ACC112 (cell line): ENCODE data around the gene SLC25A31.
A peak's percentile ranks its signal among the peaks of the same experiment; 100 is the strongest.

Experiments
- H2AFZ ChIP-seq: fragments of 200-600 bp; sonication (generic); one replicate; pipeline ENCODE4 v1.6.0; 2017; ENCODE audit warnings: antibody characterized with exemption, low read length; ENCODE audit not compliant: unreplicated experiment
- H3K27ac ChIP-seq: fragments of 200-600 bp; sonication (generic); 2 replicates; pipeline ENCODE4 v1.5.1; 2014; ENCODE audit warnings: low read depth, mild to moderate bottlenecking, antibody characterized with exemption, low read length, moderate library complexity
- H3K27me3 ChIP-seq: fragments of 200-600 bp; sonication (generic); 2 replicates; pipeline ENCODE4 v1.6.1; 2014; ENCODE audit warnings: mild to moderate bottlenecking, antibody characterized with exemption, low read length, moderate library complexity, mixed read lengths; ENCODE audit not compliant: insufficient read depth
- H3K36me3 ChIP-seq: fragments of 200-600 bp; sonication (generic); 2 replicates; pipeline ENCODE4 v1.6.1; 2016; ENCODE audit warnings: mild to moderate bottlenecking, antibody characterized with exemption, low read length, moderate library complexity, mixed read lengths; ENCODE audit not compliant: insufficient read depth
- H3K4me1 ChIP-seq: fragments of 200-600 bp; sonication (generic); one replicate; pipeline ENCODE4 v1.6.1; 2016; ENCODE audit warnings: low read length, mixed read lengths; ENCODE audit not compliant: insufficient read depth, unreplicated experiment, control insufficient read depth
- H3K4me3 ChIP-seq: fragments of 200-600 bp; sonication (generic); 2 replicates; pipeline ENCODE4 v1.5.1; 2014; ENCODE audit warnings: mild to moderate bottlenecking, low read depth, low read length
- H3K79me2 ChIP-seq: fragments of 200-600 bp; sonication (generic); one replicate; pipeline ENCODE4 v1.6.0; 2016; ENCODE audit warnings: low read length; ENCODE audit not compliant: control insufficient read depth, unreplicated experiment, insufficient read depth

SLC25A31 gene

GRCh38 chr4:127776620-127777019 lies 46.4 kb downstream of the SLC25A31 start:
- no peak overlapping the region for H3K27ac ChIP-seq
- no peak overlapping the region for H3K4me3 ChIP-seq
- no peaks in the 10 kb centered on the region for H3K4me1 ChIP-seq
- no peaks in the 10 kb centered on the region for H3K27me3 ChIP-seq
- no peaks in the 10 kb centered on the region for H3K36me3 ChIP-seq
- no peaks in the 10 kb centered on the region for H3K79me2 ChIP-seq
- H2AFZ ChIP-seq = no peak overlapping the region

- Histone ChIP-seq H3K27me3 (no peaks in the 10 kb centered on the region), H3K27ac (no peak overlapping the region), H2AFZ (no peak overlapping the region), H3K4me1 (no peaks in the 10 kb centered on the region), H3K36me3 (no peaks in the 10 kb centered on the region), H3K4me3 (no peak overlapping the region), H3K79me2 (no peaks in the 10 kb centered on the region)
These were observed 47.3 kb downstream of the SLC25A31 start for GRCh38 chr4:127777487-127777886.

GRCh38 chr4:127778102-127778501 lies 47.9 kb downstream of the SLC25A31 start:
- H2AFZ ChIP-seq = no peak overlapping the region
- H3K79me2 ChIP-seq = no peaks in the 10 kb centered on the region
- H3K4me1 ChIP-seq = no peaks in the 10 kb centered on the region
- no peak overlapping the region for H3K4me3 ChIP-seq
- no peak overlapping the region for H3K27ac ChIP-seq
- no peaks in the 10 kb centered on the region for H3K27me3 ChIP-seq
- no peaks in the 10 kb centered on the region for H3K36me3 ChIP-seq

GRCh38 chr4:127780598-127780997 lies 50.4 kb downstream of the SLC25A31 start:
- no peaks in the 10 kb centered on the region for H3K36me3 ChIP-seq
- H3K79me2 ChIP-seq = no peaks in the 10 kb centered on the region
- no peaks in the 10 kb centered on the region for H3K27me3 ChIP-seq
- no peak overlapping the region for H3K4me3 ChIP-seq
- H3K27ac ChIP-seq = no peak overlapping the region
- peaks cover 8% of the 10 kb centered on the region for H3K4me1 ChIP-seq
- H2AFZ ChIP-seq = no peak overlapping the region

- H3K27me3 ChIP-seq = no peaks in the 10 kb centered on the region
- H2AFZ ChIP-seq = peak overlapping the region; percentile 91
- H3K4me3 ChIP-seq = peak overlapping the region; percentile 96
- H3K79me2 ChIP-seq = no peaks in the 10 kb centered on the region
- peak overlapping the region; percentile 78 for H3K27ac ChIP-seq
- no peaks in the 10 kb centered on the region for H3K36me3 ChIP-seq
- H3K4me1 ChIP-seq = peaks cover 8% of the 10 kb centered on the region
These were observed 51.3 kb downstream of the SLC25A31 start for GRCh38 chr4:127781300-127782024.

- Histone ChIP-seq H3K79me2 (no peaks in the 10 kb centered on the region), H3K27ac (peak overlapping the region; percentile 78), H3K4me3 (peak overlapping the region; percentile 96), H3K27me3 (no peaks in the 10 kb centered on the region), H3K4me1 (peaks cover 8% of the 10 kb centered on the region), H3K36me3 (no peaks in the 10 kb centered on the region), H2AFZ (peak overlapping the region; percentile 91)
These were observed 51.8 kb downstream of the SLC25A31 start for GRCh38 chr4:127782025-127782274.

- Histone ChIP-seq H3K79me2 (no peaks in the 10 kb centered on the region), H3K27me3 (no peaks in the 10 kb centered on the region), H3K27ac (peak within 1 kb of the TSS; percentile 78), H3K4me1 (peaks cover 8% of the 10 kb centered on the region), H3K4me3 (peak within 1 kb of the TSS; percentile 96), H2AFZ (peak within 1 kb of the TSS; percentile 91), H3K36me3 (no peaks in the 10 kb centered on the region)
These were observed 52.2 kb downstream of the SLC25A31 start, which contains the start of gene HSPA4L for GRCh38 chr4:127782275-127783025. Gene HSPA4L, plus strand, starts transcription at chr4:127782322. Its CDS starts 229 bp downstream, at chr4:127782551.

GRCh38 chr4:127783026-127783769 lies 53.0 kb downstream of the SLC25A31 start:
- H2AFZ ChIP-seq = peak overlapping the region; percentile 47
- H3K27me3 ChIP-seq = no peaks in the 10 kb centered on the region
- H3K36me3 ChIP-seq = no peaks in the 10 kb centered on the region
- H3K79me2 ChIP-seq = no peaks in the 10 kb centered on the region
- H3K4me1 ChIP-seq = peaks cover 8% of the 10 kb centered on the region
- H3K27ac ChIP-seq = no peak overlapping the region
- peak overlapping the region; percentile 96 for H3K4me3 ChIP-seq

GRCh38 chr4:127783955-127784770 lies 54.0 kb downstream of the SLC25A31 start:
- Histone ChIP-seq H3K27ac (no peak overlapping the region), H3K27me3 (no peaks in the 10 kb centered on the region), H3K79me2 (no peaks in the 10 kb centered on the region), H3K4me3 (peak overlapping the region; percentile 96), H2AFZ (no peak overlapping the region), H3K36me3 (no peaks in the 10 kb centered on the region), H3K4me1 (peaks cover 8% of the 10 kb centered on the region)

- Histone ChIP-seq H3K36me3 (no peaks in the 10 kb centered on the region), H3K4me3 (no peak overlapping the region), H2AFZ (no peak overlapping the region), H3K4me1 (peaks cover 6% of the 10 kb centered on the region), H3K79me2 (no peaks in the 10 kb centered on the region), H3K27me3 (no peaks in the 10 kb centered on the region), H3K27ac (no peak overlapping the region)
These were observed 58.3 kb downstream of the SLC25A31 start for GRCh38 chr4:127788517-127788916.
